DOHH2 (cell line): ENCODE measurements around the gene HAPSTR1.

ENCODE experiments used
- EZH2phosphoT487 ChIP-seq: fragments of 200-600 bp; sonication (generic); IDR thresholded peaks from 2 replicates; pipeline ENCODE4 v1.6.1; 2017; ENCODE audit warnings: borderline replicate concordance, mild to moderate bottlenecking, antibody characterized with exemption, low read length, moderate library complexity, mixed read lengths
- TF ChIP-seq, protein P1 (sequence below): fragments of 200-600 bp; sonication (generic); IDR thresholded peaks from one replicate; pipeline ENCODE4 v1.5.1; 2014; ENCODE audit warnings: antibody characterized with exemption, mild to moderate bottlenecking, low read depth, low read length; ENCODE audit not compliant: poor library complexity, severe bottlenecking

DNA sequence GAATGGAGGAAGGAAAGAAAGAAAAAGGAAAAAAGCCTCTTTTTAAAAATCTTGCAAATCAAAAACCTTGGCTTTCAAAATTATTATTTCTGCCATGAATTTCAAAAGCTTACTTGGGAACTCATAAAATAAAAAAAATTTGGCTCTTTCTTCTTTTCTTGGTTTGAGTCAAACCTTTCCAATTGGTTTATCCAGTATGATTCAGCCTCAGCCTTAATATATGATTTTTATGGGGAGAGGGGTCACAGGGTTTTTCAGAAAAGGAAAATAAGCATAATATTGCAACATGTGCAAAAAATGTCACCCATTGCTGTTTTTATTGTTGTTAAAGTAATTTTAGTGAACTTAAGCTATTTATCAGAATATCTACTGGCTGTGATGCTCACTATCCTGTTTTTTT, 31.2 kb upstream of the HAPSTR1 start:
- TF ChIP-seq, protein P1, sequence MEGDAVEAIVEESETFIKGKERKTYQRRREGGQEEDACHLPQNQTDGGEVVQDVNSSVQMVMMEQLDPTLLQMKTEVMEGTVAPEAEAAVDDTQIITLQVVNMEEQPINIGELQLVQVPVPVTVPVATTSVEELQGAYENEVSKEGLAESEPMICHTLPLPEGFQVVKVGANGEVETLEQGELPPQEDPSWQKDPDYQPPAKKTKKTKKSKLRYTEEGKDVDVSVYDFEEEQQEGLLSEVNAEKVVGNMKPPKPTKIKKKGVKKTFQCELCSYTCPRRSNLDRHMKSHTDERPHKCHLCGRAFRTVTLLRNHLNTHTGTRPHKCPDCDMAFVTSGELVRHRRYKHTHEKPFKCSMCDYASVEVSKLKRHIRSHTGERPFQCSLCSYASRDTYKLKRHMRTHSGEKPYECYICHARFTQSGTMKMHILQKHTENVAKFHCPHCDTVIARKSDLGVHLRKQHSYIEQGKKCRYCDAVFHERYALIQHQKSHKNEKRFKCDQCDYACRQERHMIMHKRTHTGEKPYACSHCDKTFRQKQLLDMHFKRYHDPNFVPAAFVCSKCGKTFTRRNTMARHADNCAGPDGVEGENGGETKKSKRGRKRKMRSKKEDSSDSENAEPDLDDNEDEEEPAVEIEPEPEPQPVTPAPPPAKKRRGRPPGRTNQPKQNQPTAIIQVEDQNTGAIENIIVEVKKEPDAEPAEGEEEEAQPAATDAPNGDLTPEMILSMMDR, result no peak
- TF ChIP-seq EZH2phosphoT487, result no peak
